SK-N-SH (cell line): Measurements from ENCODE around the gene CYTH4. TPM values are rescaled to one million over a fixed set of nuclear protein-coding genes. Genes with fewer than 3 reads are reported as not detected.

Experiments used
- CTCF ChIA-PET: fragments of 300-600, 350-600 bp; formaldehyde crosslinking; extraction: SDS; loops from one replicate; lab custom pipeline; 2021; lab: Yijun Ruan, JAX
- POLR2A ChIA-PET: fragments of 350-600 bp; sonication (Branson Sonifier 250); formaldehyde crosslinking; extraction: SDS; loops from one replicate; lab custom pipeline; 2020; ENCODE audit warnings: antibody characterized with exemption, inconsistent platforms; lab: Yijun Ruan, JAX
- DNase-seq: peaks from one replicate; pipeline ENCODE4 v3.0.0; 2012
- H2AFZ ChIP-seq: fragments of 200-600 bp; sonication (generic); 2 replicates; pipeline ENCODE4 v1.8.1; 2016; ENCODE audit warnings: antibody characterized with exemption, mild to moderate bottlenecking, low read depth
- H3F3A ChIP-seq: fragments of 200-600 bp; sonication (generic); replicated peaks from 2 replicates; pipeline ENCODE3; 2016; ENCODE audit warnings: antibody characterized with exemption, mild to moderate bottlenecking; ENCODE audit not compliant: insufficient read depth
- H3K27ac ChIP-seq, 2 experiments: fragments of 200-500 bp in 1 of 2; fragments of 200-600 bp in 1 of 2; sonication (Bioruptor generic) in 1 of 2; sonication (generic), shearing (Covaris generic) in 1 of 2; 2 replicates each; pipeline versions ENCODE4 v1.5.1 to v1.6.1; 2014 to 2016; ENCODE audit warnings: low read depth in 2 of 2, inconsistent platforms in 1 of 2, low read length in 1 of 2, mild to moderate bottlenecking in 1 of 2, mixed read lengths in 1 of 2
- H3K27me3 ChIP-seq: fragments of 200-600 bp; sonication (generic), shearing (Covaris generic); 2 replicates; pipeline ENCODE4 v1.6.1; 2016; ENCODE audit warnings: mixed run types; ENCODE audit not compliant: insufficient read depth
- H3K36me3 ChIP-seq, 2 experiments: fragments of 200-500 bp in 1 of 2; fragments of 200-600 bp in 1 of 2; sonication (Bioruptor generic) in 1 of 2; sonication (generic) in 1 of 2; replicated peaks in 1 of 2; 2 replicates each; pipeline versions ENCODE3 to v1.5.1; 2014 to 2016; ENCODE audit warnings: low read length in 1 of 2, mild to moderate bottlenecking in 1 of 2; ENCODE audit not compliant: insufficient read depth in 2 of 2, control insufficient read depth in 1 of 2
- H3K4me1 ChIP-seq, 2 experiments: fragments of 200-500 bp in 1 of 2; fragments of 200-600 bp in 1 of 2; sonication (Bioruptor generic) in 1 of 2; sonication (generic), shearing (Covaris generic) in 1 of 2; 2 replicates each; pipeline versions ENCODE4 v1.5.1 to v1.6.1; 2014 to 2016; ENCODE audit warnings: low read depth in 1 of 2, low read length in 1 of 2, mixed run types in 1 of 2; ENCODE audit not compliant: insufficient read depth in 2 of 2, control insufficient read depth in 1 of 2
- H3K4me2 ChIP-seq: fragments of 200-600 bp; sonication (generic), shearing (Covaris generic); 2 replicates; pipeline ENCODE4 v1.6.1; 2017; ENCODE audit warnings: mixed run types
- H3K4me3 ChIP-seq, 2 experiments: fragments of 200-500 bp in 1 of 2; fragments of 200-600 bp in 1 of 2; sonication (Bioruptor generic) in 1 of 2; sonication (generic), shearing (Covaris generic) in 1 of 2; 2 replicates each; pipeline versions ENCODE4 v1.5.1 to v1.8.1; 2014 to 2016; ENCODE audit warnings: low read depth in 2 of 2, inconsistent platforms in 1 of 2, low read length in 1 of 2, mild to moderate bottlenecking in 1 of 2, mixed read lengths in 1 of 2, moderate library complexity in 1 of 2
- H3K79me2 ChIP-seq: fragments of 200-600 bp; sonication (generic); 2 replicates; pipeline ENCODE4 v1.8.1; 2017; ENCODE audit warnings: mild to moderate bottlenecking; ENCODE audit not compliant: insufficient read depth
- H3K9ac ChIP-seq: fragments of 200-600 bp; sonication (generic); 2 replicates; pipeline ENCODE4 v1.6.1; 2017; ENCODE audit warnings: mixed run types
- H3K9me2 ChIP-seq: fragments of 200-600 bp; sonication (generic); 2 replicates; pipeline ENCODE4 v1.6.1; 2017; ENCODE audit warnings: mixed run types
- H3K9me3 ChIP-seq: fragments of 200-600 bp; sonication (generic); 2 replicates; pipeline ENCODE4 v1.6.1; 2017; ENCODE audit warnings: mixed run types, mild to moderate bottlenecking, moderate library complexity
- H4K20me1 ChIP-seq: fragments of 200-600 bp; sonication (generic); 2 replicates; pipeline ENCODE4 v1.6.1; 2017; ENCODE audit warnings: mild to moderate bottlenecking, mixed run types; ENCODE audit not compliant: insufficient read depth
- CHD2 ChIP-seq: fragments of 150-350 bp; IDR thresholded peaks from 2 replicates; pipeline ENCODE4 v1.6.1; 2018; ENCODE audit warnings: low read length; ENCODE audit not compliant: partially characterized antibody
- ELF1 ChIP-seq: IDR thresholded peaks from 2 replicates; pipeline ENCODE4 v1.4.0; 2012
- EP300 ChIP-seq, 2 experiments: IDR thresholded peaks; 2 replicates each; pipeline versions ENCODE4 v1.4.0 to v1.6.1; 2012; ENCODE audit warnings: borderline replicate concordance in 1 of 2, low read depth in 1 of 2, low read length in 1 of 2
- EZH2phosphoT487 ChIP-seq: fragments of 200-600 bp; sonication (generic); IDR thresholded peaks from 2 replicates; pipeline ENCODE4 v1.6.1; 2017; ENCODE audit warnings: low read depth, mixed run types, mild to moderate bottlenecking, antibody characterized with exemption, moderate library complexity, borderline replicate concordance
- FOSL2 ChIP-seq: IDR thresholded peaks from 2 replicates; pipeline ENCODE4 v1.4.0; 2012; ENCODE audit warnings: low read depth, mild to moderate bottlenecking, moderate library complexity, borderline replicate concordance
- FOXM1 ChIP-seq: IDR thresholded peaks from 2 replicates; pipeline ENCODE4 v1.4.0; 2012; ENCODE audit warnings: low read depth, mild to moderate bottlenecking
- GABPA ChIP-seq: IDR thresholded peaks from 2 replicates; pipeline ENCODE4 v1.4.0; 2012; ENCODE audit warnings: low read depth, mild to moderate bottlenecking
- MAX ChIP-seq: IDR thresholded peaks from 2 replicates; pipeline ENCODE4 v1.4.0; 2012; ENCODE audit warnings: low read depth
- MEF2A ChIP-seq: IDR thresholded peaks from 2 replicates; pipeline ENCODE4 v1.4.0; 2012; ENCODE audit warnings: low read depth, borderline replicate concordance
- MXI1 ChIP-seq: IDR thresholded peaks from 2 replicates; pipeline ENCODE4 v1.6.1; 2012; ENCODE audit warnings: mild to moderate bottlenecking, low read depth, low read length, improper control_type of control experiment
- RAD21 ChIP-seq: IDR thresholded peaks from 2 replicates; pipeline ENCODE4 v1.6.1; 2012; ENCODE audit warnings: mild to moderate bottlenecking, low read length
- RCOR1 ChIP-seq: fragments of 150-350 bp; IDR thresholded peaks from 2 replicates; pipeline ENCODE4 v1.6.1; 2017; ENCODE audit warnings: antibody characterized with exemption, low read length
- RFX5 ChIP-seq: IDR thresholded peaks from 2 replicates; pipeline ENCODE4 v1.6.1; 2012; ENCODE audit warnings: mild to moderate bottlenecking, improper control_type of control experiment, low read length
- RXRA ChIP-seq: IDR thresholded peaks from 2 replicates; pipeline ENCODE4 v1.4.0; 2012; ENCODE audit warnings: low read depth, mild to moderate bottlenecking, borderline replicate concordance
- SIN3A ChIP-seq: IDR thresholded peaks from 2 replicates; pipeline ENCODE4 v1.6.1; 2012; ENCODE audit warnings: low read depth, mild to moderate bottlenecking, low read length, moderate library complexity, borderline replicate concordance
- TCF12 ChIP-seq: IDR thresholded peaks from 2 replicates; pipeline ENCODE4 v1.4.0; 2012
- TEAD4 ChIP-seq: IDR thresholded peaks from 2 replicates; pipeline ENCODE4 v1.4.0; 2012; ENCODE audit warnings: mild to moderate bottlenecking, borderline replicate concordance; ENCODE audit not compliant: insufficient read depth
- USF1 ChIP-seq: IDR thresholded peaks from 2 replicates; pipeline ENCODE4 v1.4.0; 2012; ENCODE audit warnings: low read depth, borderline replicate concordance
- WGBS: methylation state at CpG from one replicate; pipeline ENCODE4 v1.1.6; 2017; ENCODE audit warnings: low lambda C conversion rate; 5-methylcytosine and 5-hydroxymethylcytosine counted together
- polyA plus RNA-seq, 3 experiments: library from polyadenylated mRNA; depleted of rRNA; stranded (reverse); fragments of >200 nt; gene quantifications; 2 replicates each; pipeline ENCODE4 v1.2.3, GENCODE V29; 2012
- TF ChIP-seq, protein P1 (sequence below): fragments of 150-350 bp; IDR thresholded peaks from 2 replicates; pipeline ENCODE4 v1.6.1; 2017; ENCODE audit warnings: antibody characterized with exemption, low read length, low read depth, borderline replicate concordance

CYTH4 gene
- polyA plus RNA-seq, 1 of the 3 experiments (the other 2 are of a cell fraction): 0.07 TPM

- no peak overlapping the region for H3K9ac ChIP-seq
- no peaks in the 10 kb centered on the region for H3K9me3 ChIP-seq
- ChIA-PET CTCF (no interaction called here), POLR2A (no interaction called here)
- H3K4me2 ChIP-seq: no peak overlapping the region
- no peaks in the 10 kb centered on the region for H3K79me2 ChIP-seq
- H3K9me2 ChIP-seq: no peaks in the 10 kb centered on the region
- H2AFZ ChIP-seq: no peak overlapping the region
- H3K4me1 ChIP-seq: no peaks in the 10 kb centered on the region
- H3K27ac ChIP-seq: no peak overlapping the region
- H4K20me1 ChIP-seq: no peaks in the 10 kb centered on the region
- WGBS: 92% methylated on average over 1 of the region's 3 CpGs
- no peaks in the 10 kb centered on the region for H3F3A ChIP-seq
- TF ChIP-seq TEAD4 (no peak), MAX (no peak), EP300 (IDR thresholded peaks at IDR 0.05; ENCODE audit: borderline replicate concordance in 1 of 2, low read depth in 1 of 2, low read length in 1 of 2) (no peak), FOXM1 (no peak), RCOR1 (no peak), USF1 (no peak), EZH2phosphoT487 (no peak), SIN3A (no peak), CHD2 (no peak), MEF2A (no peak), RFX5 (no peak), RAD21 (no peak), FOSL2 (no peak), TCF12 (no peak), RXRA (no peak), ELF1 (no peak), MXI1 (no peak), GABPA (no peak)
- TF ChIP-seq, protein P1, sequence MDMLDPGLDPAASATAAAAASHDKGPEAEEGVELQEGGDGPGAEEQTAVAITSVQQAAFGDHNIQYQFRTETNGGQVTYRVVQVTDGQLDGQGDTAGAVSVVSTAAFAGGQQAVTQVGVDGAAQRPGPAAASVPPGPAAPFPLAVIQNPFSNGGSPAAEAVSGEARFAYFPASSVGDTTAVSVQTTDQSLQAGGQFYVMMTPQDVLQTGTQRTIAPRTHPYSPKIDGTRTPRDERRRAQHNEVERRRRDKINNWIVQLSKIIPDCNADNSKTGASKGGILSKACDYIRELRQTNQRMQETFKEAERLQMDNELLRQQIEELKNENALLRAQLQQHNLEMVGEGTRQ: no peak
- H3K36me3 ChIP-seq: no peaks in the 10 kb centered on the region
- no peaks in the 10 kb centered on the region for H3K27me3 ChIP-seq
- no peak for DNase-seq
- no peak overlapping the region for H3K4me3 ChIP-seq
Observed at GRCh38 chr22:37235897-37236607, 46.3 kb upstream of the CYTH4 start.
